Suppressor macrophage (primary cell): ENCODE measurements around the gene FNDC8.
"Not testable (repeated sequence)": the region's sequence is repeated elsewhere in the genome, so short reads cannot be mapped to it uniquely, and the experiment has no call there.

ENCODE experiments used
- DNase-seq, 4 experiments: peaks; one replicate each; pipeline ENCODE4 v3.0.0-alpha.2; 2020 to 2022
- total RNA-seq, 17 experiments: gene quantifications; one replicate each; lab custom pipeline; 2026; ENCODE audit warnings: mixed read lengths in 6 of 17, inconsistent platforms in 3 of 17; lab: John Stamatoyannopoulos, UW

The FNDC8 gene
- total RNA-seq = 0 to 0.22 (median 0) reads per million in 17 experiments

- DNase-seq = no peak
These were observed at the start of gene FNDC8 for GRCh38 chr17:35121315-35121714. TSS of gene FNDC8 (plus strand) at chr17:35121615. CDS start at chr17:35121694, 79 bp downstream.

DNA sequence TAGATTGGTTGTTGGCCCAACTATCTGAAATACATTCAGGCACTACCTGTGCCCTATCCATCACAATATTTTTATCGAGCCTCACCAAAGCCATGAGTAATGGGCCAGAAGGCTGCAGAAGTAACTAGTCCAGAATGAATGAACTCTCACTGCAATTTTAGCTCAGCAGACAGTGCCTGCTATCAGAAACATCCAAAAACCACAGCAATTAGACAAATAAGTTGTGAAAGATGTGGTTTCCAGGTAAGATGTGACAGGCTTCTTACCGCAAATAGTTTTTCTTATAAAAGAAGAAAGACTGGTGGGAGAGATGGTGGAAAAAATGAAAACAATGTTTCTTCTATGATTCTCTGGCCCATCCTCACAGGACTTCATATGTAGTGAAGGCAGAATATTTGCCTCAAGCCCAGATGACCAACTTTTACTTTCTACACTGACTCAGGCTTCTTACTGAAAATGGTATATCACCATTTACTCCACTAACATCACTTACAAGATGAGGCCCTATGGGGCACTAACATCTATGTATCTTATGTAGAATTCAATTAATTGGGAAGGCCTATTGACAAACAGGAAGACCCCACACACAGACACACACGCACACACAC lies 48.1 kb upstream of the FNDC8 start:
- no peak for DNase-seq

- no peak for DNase-seq
These were observed 47.3 kb upstream of the FNDC8 start for GRCh38 chr17:35073991-35074627.

- DNase-seq = no peak
These were observed 46.4 kb upstream of the FNDC8 start for GRCh38 chr17:35074711-35075707.

DNA sequence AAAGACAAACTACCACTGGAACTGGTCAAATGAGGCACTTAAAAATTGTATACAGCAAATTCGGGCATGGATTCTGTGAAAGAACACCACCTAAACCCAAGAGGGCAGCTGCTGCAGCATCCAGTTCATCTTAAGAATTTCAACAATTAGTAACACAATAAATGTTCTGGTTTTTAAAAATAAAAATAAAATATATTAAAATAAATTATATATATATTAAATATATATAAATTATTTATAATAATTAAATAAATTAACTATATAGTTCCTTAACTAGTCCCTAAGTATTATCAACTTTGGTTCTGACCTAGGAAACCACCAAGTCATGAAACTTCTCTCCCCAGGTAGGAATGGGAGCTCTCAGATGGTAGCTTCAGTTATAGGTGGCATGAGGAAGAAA lies 44.5 kb upstream of the FNDC8 start:
- no peak for DNase-seq

DNA sequence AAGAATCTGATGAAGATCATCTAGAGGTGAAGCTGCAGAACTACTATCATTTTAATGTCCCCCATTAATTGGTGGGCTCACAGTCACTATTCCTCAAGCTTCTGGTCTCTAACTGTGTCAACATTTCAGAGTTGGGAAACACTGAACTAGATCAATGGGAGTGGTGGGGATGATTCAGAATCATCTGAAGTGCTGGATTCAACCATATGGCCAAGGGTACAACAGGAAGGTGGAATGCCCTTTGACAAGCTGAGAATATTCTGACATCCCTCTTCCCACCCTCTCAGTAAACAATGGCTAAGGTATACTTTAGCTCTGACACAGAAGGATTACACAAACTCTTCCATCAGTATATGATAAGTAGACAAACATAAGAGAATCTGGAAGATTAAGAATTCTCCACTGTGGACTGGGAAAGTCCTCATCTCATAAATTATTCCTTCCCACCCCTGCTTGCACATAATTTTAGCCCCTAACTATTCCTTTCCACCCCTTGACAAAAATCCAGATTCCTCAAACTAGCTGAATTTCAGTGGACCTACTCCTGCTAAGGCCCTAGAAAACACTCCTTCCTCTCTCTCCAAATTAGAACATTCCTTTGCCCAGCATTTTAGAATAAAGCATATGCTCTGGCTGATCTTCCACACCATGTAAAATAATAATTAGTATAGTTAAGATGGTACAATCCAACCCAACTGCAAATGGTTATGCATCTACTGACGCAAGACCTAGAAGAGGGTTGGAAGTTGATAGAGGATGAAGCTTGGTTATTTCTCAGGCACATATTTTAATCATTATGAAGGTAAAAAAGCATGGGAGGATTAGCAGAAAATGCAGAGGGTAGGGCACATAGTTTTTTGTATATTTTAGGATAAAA lies 41.6 kb upstream of the FNDC8 start:
- DNase-seq = peak; percentile 47 to 70 (median 56)

DNA sequence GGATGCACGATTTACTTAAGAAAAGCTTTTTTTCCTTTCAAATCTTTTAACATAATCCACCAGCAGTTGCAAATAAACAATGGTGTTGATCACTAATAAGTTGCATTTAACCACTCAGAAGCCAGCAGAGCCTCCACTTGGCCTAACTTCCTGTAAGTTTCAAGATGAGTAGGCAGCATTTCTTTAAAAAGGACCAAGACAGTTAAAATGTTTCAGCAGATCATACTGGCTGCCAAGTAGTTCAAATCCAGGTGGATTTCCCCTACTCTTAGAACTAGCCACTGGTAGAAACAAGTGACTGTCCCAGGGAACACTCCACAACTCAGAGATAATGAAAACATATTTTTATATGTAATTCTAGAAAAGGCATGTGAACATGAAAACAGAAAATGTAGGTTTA lies 40.9 kb upstream of the FNDC8 start:
- DNase-seq = peak in 3 of 4 experiments; percentile 51 to 59 (median 55)

DNA sequence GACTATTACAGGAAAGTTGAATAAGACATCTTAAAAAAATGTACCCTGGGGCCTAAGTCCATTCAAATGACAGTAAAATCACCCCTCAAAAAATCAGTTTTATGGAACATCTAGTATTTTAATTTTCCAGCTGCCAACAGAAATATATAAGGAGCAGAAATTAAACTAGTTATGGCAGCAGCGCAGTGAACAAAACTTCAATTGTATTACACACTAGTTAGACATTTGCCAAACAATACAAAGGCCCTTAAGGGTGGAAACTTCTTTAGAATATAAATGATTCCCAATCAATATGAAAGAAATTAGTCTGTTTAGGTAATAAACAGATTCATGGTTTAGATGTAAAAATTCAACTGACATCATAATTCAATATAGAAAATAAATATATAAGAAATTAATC lies 39.8 kb upstream of the FNDC8 start:
- no peak for DNase-seq

- no peak for DNase-seq
These were observed 39.2 kb upstream of the FNDC8 start for GRCh38 chr17:35082073-35082657.

GRCh38 chr17:35083071-35083470 lies 38.3 kb upstream of the FNDC8 start:
- DNase-seq = no peak

GRCh38 chr17:35084987-35085386 lies 36.4 kb upstream of the FNDC8 start:
- DNase-seq = no peak

DNA sequence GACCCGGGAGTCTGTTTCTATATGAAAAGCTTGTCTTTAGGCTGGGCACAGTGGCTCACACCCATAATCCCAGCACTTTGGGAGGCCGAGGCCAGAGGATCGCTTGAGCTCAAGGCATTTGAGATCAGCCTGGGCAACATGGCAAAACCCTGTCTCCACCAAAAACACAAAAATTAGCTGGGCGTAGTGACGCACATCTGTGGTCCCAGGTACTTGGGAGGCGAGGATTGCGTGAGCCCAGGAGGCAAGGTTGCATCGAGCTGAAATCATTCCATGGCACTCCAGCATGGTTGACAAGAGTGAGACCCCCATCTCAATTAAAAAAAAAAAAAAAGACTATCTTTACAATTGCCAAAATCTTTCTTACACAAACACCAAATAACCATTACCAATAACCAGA lies 35.3 kb upstream of the FNDC8 start:
- DNase-seq = no peak

GRCh38 chr17:35086931-35087573 lies 34.4 kb upstream of the FNDC8 start:
- peak in 2 of 4 experiments; percentile 11 to 15 for DNase-seq

GRCh38 chr17:35087731-35088355 lies 33.6 kb upstream of the FNDC8 start:
- peak; percentile 64 to 78 (median 70) for DNase-seq

DNA sequence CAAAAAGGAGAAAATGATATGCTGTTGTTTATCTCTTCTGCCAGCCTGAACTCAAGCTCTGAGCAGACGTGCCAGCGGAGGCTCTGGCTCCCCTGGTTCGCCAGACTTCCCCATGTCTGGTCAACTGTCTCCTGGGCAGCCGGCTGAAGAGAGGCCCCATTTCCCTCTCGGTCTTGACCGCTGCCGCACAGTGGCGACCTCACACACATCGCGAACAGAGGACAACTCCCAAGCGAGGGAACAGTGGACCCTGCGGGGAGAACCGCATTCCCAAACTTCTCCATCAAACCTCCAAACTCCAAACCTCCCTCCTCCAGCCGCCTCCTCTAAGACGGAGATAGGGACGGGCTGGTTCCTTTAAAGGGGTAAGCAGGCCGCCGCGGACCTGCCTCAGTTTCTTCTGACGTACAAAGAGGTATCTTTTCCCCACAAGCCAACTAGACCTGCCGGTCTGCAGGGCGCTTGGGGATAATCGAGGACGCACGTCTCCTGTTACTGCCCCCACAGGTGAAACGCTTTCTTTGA lies 33.0 kb upstream of the FNDC8 start:
- DNase-seq = peak; percentile 58 to 77 (median 72)

GRCh38 chr17:35088881-35089585 lies 32.4 kb upstream of the FNDC8 start:
- DNase-seq = peak; percentile 92 to 98 (median 96)

GRCh38 chr17:35089586-35090296 lies 31.7 kb upstream of the FNDC8 start:
- DNase-seq = peak; percentile 63 to 78 (median 74)

GRCh38 chr17:35090707-35091106 lies 30.7 kb upstream of the FNDC8 start:
- not testable (repeated sequence) for DNase-seq

GRCh38 chr17:35094902-35095301 lies 26.5 kb upstream of the FNDC8 start:
- DNase-seq = peak; percentile 33 to 63 (median 44)
